Endothelial cell (in vitro differentiated cells): ENCODE results near the gene STUB1. TPM values are rescaled to one million over a fixed set of nuclear protein-coding genes. Genes with fewer than 3 reads are reported as not detected.

Experiments
- DNase-seq: peaks from one replicate; pipeline ENCODE4 v3.0.0; 2021; ENCODE audit warnings: low spot score
- H3K27ac Mint-ChIP-seq: one replicate; pipeline ENCODE4 v1.8.0; 2021; ENCODE audit warnings: mixed read lengths, inconsistent platforms; ENCODE audit not compliant: unreplicated experiment
- H3K27me3 Mint-ChIP-seq: one replicate; pipeline ENCODE4 v1.8.0; 2021; ENCODE audit warnings: mild to moderate bottlenecking, moderate library complexity, mixed read lengths, inconsistent platforms; ENCODE audit not compliant: unreplicated experiment
- H3K36me3 Mint-ChIP-seq: one replicate; pipeline ENCODE4 v1.8.0; 2021; ENCODE audit warnings: mild to moderate bottlenecking, low read depth, mixed read lengths, inconsistent platforms; ENCODE audit not compliant: unreplicated experiment
- H3K4me1 Mint-ChIP-seq: one replicate; pipeline ENCODE4 v1.8.0; 2021; ENCODE audit warnings: mild to moderate bottlenecking, mixed read lengths, inconsistent platforms; ENCODE audit not compliant: unreplicated experiment
- H3K4me3 Mint-ChIP-seq: one replicate; pipeline ENCODE4 v1.8.0; 2021; ENCODE audit warnings: mild to moderate bottlenecking, mixed read lengths, inconsistent platforms; ENCODE audit not compliant: unreplicated experiment
- H3K9me3 Mint-ChIP-seq: one replicate; pipeline ENCODE4 v1.8.0; 2021; ENCODE audit warnings: mixed read lengths, inconsistent platforms; ENCODE audit not compliant: unreplicated experiment
- CTCF ChIP-seq: fragments of 200-600 bp; sonication (generic); IDR thresholded peaks from one replicate; pipeline ENCODE4 v1.5.0; 2021; ENCODE audit warnings: antibody characterized with exemption; ENCODE audit not compliant: unreplicated experiment
- total RNA-seq: library from RNA; stranded (reverse); fragmentation: NEBNext Ultra II Directional; extraction: Animal tissue kit (Norgen Biotek cat#: 25700); gene quantifications from one replicate; pipeline ENCODE4 v1.2.1, GENCODE V29; 2021; ENCODE audit not compliant: unreplicated experiment

Gene STUB1
- total RNA-seq, 1 donor from 2014 or later: 93.7 TPM

GRCh38 chr16:724188-725040 is 44.2 kb downstream of the STUB1 start:
- Mint-ChIP-seq H3K4me3 (no peak overlapping the region), H3K9me3 (no peaks in the 10 kb centered on the region), H3K27me3 (peaks cover 12% of the 10 kb centered on the region), H3K36me3 (no peaks in the 10 kb centered on the region), H3K27ac (no peak overlapping the region), H3K4me1 (no peaks in the 10 kb centered on the region)
- DNase-seq: no peak
- TF ChIP-seq CTCF: no peak

GRCh38 chr16:725041-725376 is 44.8 kb downstream of the STUB1 start:
- H3K9me3 Mint-ChIP-seq: no peaks in the 10 kb centered on the region
- no peaks in the 10 kb centered on the region for H3K4me1 Mint-ChIP-seq
- peaks cover 11% of the 10 kb centered on the region for H3K27me3 Mint-ChIP-seq
- DNase-seq: no peak
- no peak overlapping the region for H3K27ac Mint-ChIP-seq
- H3K4me3 Mint-ChIP-seq: no peak overlapping the region
- no peaks in the 10 kb centered on the region for H3K36me3 Mint-ChIP-seq
- no peak for TF ChIP-seq CTCF

DNA sequence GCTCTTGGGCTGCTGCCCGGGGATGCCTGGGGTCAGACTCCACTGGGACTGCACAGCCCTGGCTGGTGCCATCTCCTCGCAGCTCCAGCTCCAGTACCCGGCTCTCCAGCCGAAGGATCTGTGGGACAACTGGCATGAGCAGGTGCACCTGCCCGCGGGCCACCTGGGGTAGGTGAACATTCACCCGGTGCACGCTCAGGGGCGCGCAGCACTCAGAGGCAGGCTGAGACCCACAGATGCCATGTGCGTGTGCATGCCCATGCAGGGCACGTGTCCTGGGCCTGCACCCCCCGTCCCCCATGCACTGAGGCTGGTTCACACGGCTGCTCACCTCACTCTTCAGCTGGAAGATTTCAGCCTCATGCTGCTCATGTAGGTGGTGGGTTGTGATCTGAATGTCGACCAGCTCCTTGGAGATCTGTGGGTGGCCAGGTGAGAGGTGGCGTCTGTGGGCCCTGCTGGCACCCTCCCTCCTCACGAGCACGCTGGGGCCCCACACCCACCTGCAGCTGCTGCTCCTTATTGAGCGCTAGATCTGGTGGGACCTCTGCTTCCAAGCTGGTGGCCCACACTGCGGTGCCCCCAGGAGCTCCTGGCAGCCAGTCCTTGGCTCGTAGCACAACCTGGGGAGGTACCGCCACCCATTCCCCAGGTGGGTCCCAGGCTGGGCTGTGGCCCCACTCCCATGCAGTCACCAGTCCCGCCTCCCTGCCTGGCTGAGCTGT is 45.4 kb downstream of the STUB1 start:
- Mint-ChIP-seq H3K4me3 (no peak overlapping the region), H3K36me3 (no peaks in the 10 kb centered on the region), H3K9me3 (no peaks in the 10 kb centered on the region), H3K27ac (no peak overlapping the region), H3K4me1 (no peaks in the 10 kb centered on the region), H3K27me3 (peaks cover 6% of the 10 kb centered on the region)
- DNase-seq: no peak
- TF ChIP-seq CTCF: no peak

- Mint-ChIP-seq H3K4me1 (no peaks in the 10 kb centered on the region), H3K36me3 (no peaks in the 10 kb centered on the region), H3K9me3 (no peaks in the 10 kb centered on the region), H3K27me3 (peaks cover 6% of the 10 kb centered on the region), H3K4me3 (no peak overlapping the region), H3K27ac (no peak overlapping the region)
- no peak for TF ChIP-seq CTCF
- no peak for DNase-seq
Observed at GRCh38 chr16:726188-726437, 45.9 kb downstream of the STUB1 start.
